Measurements from ENCODE around the gene RAB35.

Gene RAB35

DNA sequence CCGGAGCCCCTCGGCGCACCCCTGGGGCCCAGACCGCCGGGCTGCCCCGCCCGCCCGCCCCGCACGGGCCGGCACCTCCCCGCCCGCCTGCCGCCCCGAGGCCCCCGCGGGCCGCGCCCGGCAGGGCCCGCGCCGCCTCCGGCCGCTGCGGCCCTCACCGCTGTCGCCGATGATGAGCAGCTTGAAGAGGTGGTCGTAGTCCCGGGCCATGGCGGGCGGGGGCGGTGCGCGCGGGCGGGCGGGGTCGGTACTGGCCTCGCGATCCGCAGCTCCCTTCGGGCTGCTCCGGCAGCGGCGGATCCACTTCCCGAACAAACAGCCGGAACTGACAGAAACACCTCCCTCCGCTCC is at the start of gene RAB35:
TSS of gene RAB35 (minus strand) at position 313 of the 351 bp plus-strand sequence. CDS start at position 210, 103 bp downstream.
- no peak for DNase-seq (ENCODE audit: low read depth)

GRCh38 chr12:120164293-120164692 is 47.7 kb upstream of the RAB35 start:
- no peak for DNase-seq (ENCODE audit: low read depth)

- no peak for DNase-seq (ENCODE audit: low read depth)
Observed at GRCh38 chr12:120162763-120163162, 46.2 kb upstream of the RAB35 start.

DNA sequence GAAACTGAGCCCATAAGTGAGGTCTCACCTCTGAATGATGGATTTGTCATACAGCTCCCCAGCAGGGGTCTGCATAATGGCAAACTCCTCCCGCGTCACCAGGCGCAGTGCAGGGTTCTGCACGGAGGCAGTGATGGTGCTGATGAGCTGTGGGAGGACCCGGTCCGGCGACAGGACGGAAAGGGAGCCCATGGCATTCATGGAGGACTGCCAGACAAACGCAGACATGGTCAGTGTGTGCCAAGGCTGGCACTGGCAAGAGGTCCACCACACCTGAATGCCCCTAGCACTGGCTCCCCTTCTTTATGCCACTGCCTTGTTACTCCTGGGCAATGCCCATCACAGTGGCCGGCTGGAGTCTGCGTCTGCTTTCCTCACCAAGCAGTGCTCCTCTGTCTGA is 45.3 kb upstream of the RAB35 start:
- DNase-seq (ENCODE audit: low read depth): no peak

GRCh38 chr12:120159509-120160237 is 43.1 kb upstream of the RAB35 start:
- no peak for DNase-seq (ENCODE audit: low read depth)

- no peak for DNase-seq (ENCODE audit: low read depth)
Observed at GRCh38 chr12:120158351-120158750, 41.8 kb upstream of the RAB35 start.

DNA sequence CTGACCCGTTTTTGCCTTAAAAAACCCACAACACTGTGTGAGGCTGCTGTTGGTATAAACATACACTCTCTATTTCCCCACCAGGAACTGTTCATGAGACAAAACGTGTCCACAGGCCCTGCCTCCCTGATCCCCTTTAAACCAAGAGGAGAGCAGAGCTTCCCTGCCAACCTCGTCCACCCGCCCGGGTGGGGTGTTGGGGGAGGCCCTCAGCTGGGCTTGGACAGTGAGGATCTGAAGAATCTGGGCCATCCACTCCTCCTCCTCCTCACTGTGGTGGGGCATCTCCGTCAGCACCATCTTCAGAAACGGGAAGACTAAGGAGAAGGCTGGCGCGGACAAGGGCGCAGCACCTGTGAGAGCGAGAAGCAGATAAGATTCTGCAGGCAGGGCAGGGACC is 41.1 kb upstream of the RAB35 start:
- no peak for DNase-seq (ENCODE audit: low read depth)

DNA sequence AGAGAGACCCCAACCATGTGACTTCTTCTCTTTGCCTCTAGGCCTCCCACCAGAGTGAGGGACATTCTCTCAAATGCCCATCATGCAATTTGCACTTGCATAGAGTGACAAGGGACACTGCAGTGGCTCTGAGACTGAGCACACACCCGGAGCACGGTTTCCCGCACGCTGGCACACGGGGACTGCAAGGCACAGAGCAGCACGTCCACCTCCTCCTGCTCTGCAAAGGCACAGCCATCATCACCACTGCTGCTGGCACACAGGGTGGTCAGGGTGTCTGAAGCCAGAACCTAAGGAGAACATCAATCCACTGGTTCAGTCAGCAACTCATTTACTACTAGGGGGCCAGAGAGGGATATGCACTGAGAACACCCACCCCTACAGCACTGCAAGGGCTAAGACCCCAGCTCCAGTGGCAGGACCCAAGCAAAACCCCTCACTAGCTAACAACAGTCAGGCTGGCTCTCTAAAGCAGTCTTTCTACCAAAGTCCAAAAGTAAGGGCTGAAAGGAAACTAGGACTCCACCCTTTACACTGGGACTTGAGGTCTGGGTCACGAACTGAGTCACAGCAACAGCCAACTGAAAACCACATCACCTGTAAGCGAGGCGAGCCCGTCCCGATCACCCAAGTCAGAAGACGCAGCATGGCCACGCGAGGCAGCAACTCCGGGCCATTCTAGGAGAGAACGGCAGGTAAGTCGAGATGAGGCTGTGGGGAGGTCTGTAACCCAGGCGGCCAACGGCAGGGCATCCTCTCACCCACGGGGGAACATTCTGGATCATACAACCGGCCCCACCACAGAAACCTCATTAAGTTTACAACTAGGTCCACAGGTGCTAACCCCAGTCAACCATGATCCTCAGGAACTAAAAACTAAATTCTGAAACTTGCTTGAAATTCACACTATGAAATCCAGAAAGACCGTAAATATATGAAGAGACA is 40.0 kb upstream of the RAB35 start:
- DNase-seq (ENCODE audit: low read depth): no peak

- DNase-seq (ENCODE audit: low read depth): no peak
Observed at GRCh38 chr12:120155072-120155471, 38.5 kb upstream of the RAB35 start.

- DNase-seq (ENCODE audit: low read depth): no peak
Observed at GRCh38 chr12:120150919-120151525, 34.5 kb upstream of the RAB35 start.

DNA sequence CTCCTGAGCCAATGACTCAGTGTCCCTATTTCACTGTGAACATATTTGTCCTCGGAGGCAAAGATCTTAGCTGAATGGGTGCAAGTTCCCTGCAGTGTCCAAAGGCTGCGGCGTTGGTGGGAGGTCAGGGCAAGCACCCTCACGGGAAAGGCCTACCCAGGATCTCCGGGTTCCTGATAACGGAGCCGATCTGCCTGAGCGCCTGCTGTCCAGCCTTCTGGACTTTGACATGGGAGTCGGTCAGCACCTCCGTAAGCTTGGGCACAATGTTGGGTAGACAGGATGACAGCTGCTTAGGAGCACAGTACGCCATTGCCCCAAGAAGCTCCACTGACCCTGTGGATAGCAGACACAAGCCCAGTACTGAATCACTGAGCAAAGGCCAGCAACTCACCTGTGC is 31.5 kb upstream of the RAB35 start:
- DNase-seq (ENCODE audit: low read depth): no peak

GRCh38 chr12:120145164-120145563 is 28.6 kb upstream of the RAB35 start:
- DNase-seq (ENCODE audit: low read depth): no peak

GRCh38 chr12:120144215-120144614 is 27.7 kb upstream of the RAB35 start:
- DNase-seq (ENCODE audit: low read depth): no peak

DNA sequence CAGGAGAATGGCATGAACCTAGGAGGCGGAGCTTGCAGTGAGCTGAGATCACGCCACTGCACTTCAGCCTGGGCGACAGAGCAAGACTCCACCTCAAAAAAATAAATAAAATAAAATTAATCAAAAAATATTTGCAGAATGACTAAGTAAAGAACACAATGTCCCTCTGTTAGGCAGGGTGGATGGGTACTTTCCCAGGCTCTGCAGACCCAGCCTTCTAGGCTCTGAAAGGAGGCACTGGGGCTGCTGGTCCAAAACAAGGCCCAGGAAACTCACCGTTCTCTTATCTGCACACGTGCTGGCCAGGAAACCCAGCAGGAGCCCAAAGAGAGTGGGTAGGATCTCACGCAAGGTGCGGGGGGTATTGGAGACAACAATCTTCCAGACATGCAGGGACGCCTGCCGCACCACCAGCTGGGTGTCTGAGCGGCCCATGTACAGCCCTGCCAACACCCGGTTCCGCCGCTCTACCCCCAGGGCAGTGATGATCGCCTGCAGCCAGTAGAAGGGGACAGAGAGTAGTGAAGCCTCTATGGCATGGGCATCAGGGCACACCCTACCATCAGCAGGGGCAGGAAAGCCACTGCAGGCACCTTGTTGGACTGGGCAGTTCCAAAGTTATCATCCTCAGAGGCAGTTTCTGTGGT is 25.8 kb upstream of the RAB35 start:
- no peak for DNase-seq (ENCODE audit: low read depth)

GRCh38 chr12:120141336-120141735 is 24.8 kb upstream of the RAB35 start:
- DNase-seq (ENCODE audit: low read depth): no peak

DNA sequence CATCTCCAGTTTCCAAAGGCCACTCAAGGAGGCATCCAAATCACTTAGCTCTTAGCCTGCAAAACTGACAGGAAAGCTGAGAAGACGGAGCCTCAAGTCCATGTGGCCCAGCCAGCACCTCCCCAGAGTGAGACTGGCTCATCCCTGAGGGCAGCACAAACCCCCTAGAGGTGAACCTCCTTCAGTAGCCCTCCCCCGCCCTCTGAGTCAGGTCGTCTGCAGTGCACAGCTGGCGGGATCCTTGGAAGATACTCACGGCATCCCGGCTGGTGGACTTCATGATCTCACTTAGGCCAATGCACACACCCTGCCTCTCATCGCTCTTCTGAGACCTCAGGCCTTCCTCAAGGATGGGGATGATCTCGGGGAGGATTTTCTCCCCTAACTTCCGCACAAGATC is 24.1 kb upstream of the RAB35 start:
- no peak for DNase-seq (ENCODE audit: low read depth)

DNA sequence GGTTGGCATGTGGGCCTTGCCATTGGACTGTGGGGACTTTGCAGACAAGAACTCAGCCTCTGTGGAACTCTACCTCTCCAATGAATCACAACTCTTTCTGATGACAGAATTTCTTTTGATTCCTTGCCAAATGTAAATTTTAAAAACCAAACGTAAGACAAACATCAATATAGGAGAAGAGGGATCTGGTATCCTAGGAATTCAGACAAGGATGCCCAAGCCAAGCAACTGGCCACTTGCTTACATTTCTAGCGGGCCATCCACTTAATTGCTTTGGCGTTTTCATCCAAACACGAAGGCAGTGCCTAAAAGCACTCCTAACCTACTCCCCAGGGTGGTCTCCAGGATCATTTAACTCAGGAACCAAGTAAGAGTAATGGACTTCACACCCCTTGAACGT is 23.4 kb upstream of the RAB35 start:
- no peak for DNase-seq (ENCODE audit: low read depth)

DNA sequence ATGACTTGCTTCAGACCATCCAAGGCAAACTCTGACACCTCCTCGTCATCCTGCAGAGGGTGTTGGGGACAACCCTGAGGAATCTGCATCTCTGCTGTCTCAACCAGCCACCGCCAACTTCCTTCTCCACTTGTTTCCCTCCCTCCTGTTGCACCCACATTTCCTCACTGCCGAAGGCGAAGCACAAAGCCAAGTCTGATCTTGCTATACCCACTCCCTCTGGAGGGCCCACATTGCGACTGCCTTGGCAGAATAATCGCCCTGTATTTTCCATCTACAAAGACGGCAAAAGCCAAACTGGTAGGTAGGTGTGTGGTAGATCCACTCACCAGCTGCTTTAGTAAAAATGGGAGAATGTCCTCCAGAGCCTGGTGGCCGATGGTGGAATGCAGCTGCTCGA is 21.8 kb upstream of the RAB35 start:
- no peak for DNase-seq (ENCODE audit: low read depth)

- no peak for DNase-seq (ENCODE audit: low read depth)
Observed at GRCh38 chr12:120137833-120138232, 21.3 kb upstream of the RAB35 start.

- DNase-seq (ENCODE audit: low read depth): no peak
Observed at GRCh38 chr12:120136093-120136770, 19.7 kb upstream of the RAB35 start.

- no peak for DNase-seq (ENCODE audit: low read depth)
Observed at GRCh38 chr12:120134307-120134980, 17.9 kb upstream of the RAB35 start.
